GM12874 (cell line): ENCODE measurements around the gene HSP90AB1.
A peak's percentile ranks its signal among the peaks of the same experiment; 100 is the strongest.

Experiments used
- CTCF ChIP-seq: IDR thresholded peaks from 2 replicates; pipeline ENCODE4 v1.5.1; 2011; ENCODE audit warnings: low read depth, mild to moderate bottlenecking, control low read depth, low read length, moderate library complexity; ENCODE audit not compliant: insufficient read depth

The HSP90AB1 gene

DNA sequence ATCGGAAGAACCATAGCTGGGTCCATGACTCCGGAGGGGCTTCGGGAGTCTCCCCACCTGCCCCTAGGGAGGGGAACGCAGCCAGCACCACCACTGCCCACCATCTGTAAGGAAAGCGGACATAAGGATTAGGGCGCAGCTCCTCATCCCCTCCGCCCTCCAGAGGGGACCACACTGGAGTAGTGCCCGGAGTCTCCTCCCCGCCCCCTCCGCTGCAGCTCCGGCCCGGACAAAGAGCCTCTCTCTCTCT, 9.8 kb downstream of the HSP90AB1 start:
- no peak for TF ChIP-seq CTCF

- peak; percentile 76 for TF ChIP-seq CTCF
Measured at GRCh38 chr6:44257025-44257752, 10.3 kb downstream of the HSP90AB1 start, which contains the start of gene SLC35B2. Gene SLC35B2, minus strand, starts transcription at chr6:44257528. Its CDS starts 118 bp downstream, at chr6:44257410.

DNA sequence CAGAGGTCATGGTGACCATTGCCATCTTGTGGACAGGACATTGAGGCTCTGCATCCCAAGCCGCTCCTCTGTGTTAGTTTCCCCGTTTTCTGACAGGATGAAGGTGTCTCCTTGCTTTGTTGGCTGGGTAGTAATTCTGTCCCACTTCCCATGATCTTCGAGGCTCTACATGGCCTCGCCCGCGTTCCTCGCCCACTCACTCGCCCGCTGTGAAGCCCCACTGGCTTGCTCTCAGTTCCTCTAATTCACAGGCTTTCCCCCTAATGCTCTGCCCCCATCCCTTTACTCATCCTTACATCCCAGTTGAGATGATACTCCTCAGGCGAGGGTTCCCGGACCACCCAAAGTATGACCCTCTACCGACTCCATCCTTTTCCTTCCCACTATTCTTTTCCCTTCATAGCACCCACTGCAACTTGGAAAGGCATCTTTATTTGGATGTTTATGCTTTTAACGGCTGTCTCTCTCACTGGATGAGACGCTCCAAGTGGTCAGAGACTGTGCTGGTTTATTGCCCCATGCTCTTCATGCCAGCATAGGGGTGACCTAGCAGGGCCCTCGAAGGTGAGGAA, 10.9 kb downstream of the HSP90AB1 start:
- TF ChIP-seq CTCF = no peak

GRCh38 chr6:44258325-44258863, 11.5 kb downstream of the HSP90AB1 start:
- no peak for TF ChIP-seq CTCF

DNA sequence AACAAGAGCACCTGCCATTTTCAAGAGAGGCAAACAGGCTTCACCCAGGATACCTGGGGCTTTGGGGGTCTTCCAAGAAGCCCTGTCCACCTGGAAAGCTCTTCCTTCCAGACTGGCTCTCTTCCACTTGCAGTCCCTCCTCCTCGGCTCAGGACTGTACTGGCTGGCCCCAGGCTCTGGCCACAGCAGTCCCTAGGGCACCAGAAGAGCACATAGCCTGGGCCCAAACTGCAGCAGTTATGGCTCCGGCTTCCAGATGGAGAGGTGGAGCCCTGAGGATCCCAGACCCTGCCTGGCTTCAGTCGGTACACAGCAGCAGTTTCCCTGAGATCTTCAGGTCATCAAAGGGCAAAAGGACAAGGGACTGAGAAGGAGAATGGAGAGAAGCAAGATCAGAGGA, 12.0 kb downstream of the HSP90AB1 start:
- no peak for TF ChIP-seq CTCF

GRCh38 chr6:44260011-44260410, 13.1 kb downstream of the HSP90AB1 start:
- TF ChIP-seq CTCF = no peak

DNA sequence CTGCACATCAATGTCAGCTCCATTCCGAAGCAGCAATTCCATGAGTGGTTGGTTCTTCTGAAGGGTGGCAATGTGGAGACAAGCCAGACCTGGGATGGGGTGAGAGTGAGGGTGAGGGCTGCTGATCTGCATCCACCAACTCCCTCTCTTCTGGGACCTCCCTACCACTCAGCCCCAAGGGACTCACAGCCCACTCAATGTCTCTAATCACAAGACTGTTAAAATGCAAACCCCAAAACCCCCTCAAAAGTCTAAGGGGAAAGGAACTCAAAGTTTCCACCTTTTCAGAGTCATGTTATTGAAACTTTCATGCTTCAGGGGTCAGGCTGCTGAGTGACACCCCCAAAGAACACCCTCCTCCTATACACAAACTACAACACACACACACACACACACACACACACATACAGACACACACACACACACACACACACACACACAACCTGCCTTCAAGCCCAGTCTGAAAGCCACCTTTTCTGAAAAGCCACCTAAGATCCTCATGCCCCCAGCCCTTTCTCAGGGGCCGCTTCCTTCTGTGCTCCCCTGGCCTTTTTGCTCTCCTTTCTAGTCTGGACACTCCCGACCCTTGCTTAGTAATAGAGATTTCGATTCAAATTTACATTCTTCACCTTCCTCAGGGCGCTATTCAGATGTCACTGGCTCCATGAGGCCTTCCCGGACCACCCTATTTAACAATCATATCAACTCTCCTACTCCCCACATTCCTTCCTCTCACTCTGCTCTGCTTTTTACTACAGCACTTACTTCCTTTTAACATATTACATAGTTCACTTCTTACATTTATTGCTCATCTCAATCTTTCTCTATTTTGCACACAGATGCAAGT, 13.8 kb downstream of the HSP90AB1 start:
- no peak for TF ChIP-seq CTCF
